H9 (cell line): Measurements from ENCODE around the gene SYT3. TPM values are rescaled to one million over a fixed set of nuclear protein-coding genes. Genes with fewer than 3 reads are reported as not detected.

Experiments used
- DNase-seq: peaks from one replicate; pipeline ENCODE4 v3.0.0-alpha.2; 2017
- H2AFZ ChIP-seq: one replicate; pipeline ENCODE4 v1.6.1; 2013; ENCODE audit warnings: mild to moderate bottlenecking, low read length, control low read depth, moderate library complexity
- H2AK5ac ChIP-seq: 2 replicates; pipeline ENCODE4 v1.6.1; 2013; ENCODE audit warnings: low read length, control low read depth, mixed read lengths; ENCODE audit not compliant: insufficient read length
- H2BK120ac ChIP-seq: one replicate; pipeline ENCODE4 v1.6.1; 2013; ENCODE audit warnings: low read depth, mild to moderate bottlenecking, low read length, control low read depth, inconsistent platforms; ENCODE audit not compliant: poor library complexity, severe bottlenecking
- H2BK12ac ChIP-seq: 2 replicates; pipeline ENCODE4 v1.6.1; 2013; ENCODE audit warnings: low read length, control low read depth, mixed read lengths, low read depth; ENCODE audit not compliant: insufficient read length
- H2BK15ac ChIP-seq: 2 replicates; pipeline ENCODE4 v1.6.1; 2013; ENCODE audit warnings: low read depth, low read length, control low read depth
- H2BK20ac ChIP-seq: one replicate; pipeline ENCODE4 v1.6.1; 2013; ENCODE audit warnings: low read depth, mild to moderate bottlenecking, low read length, control low read depth, inconsistent platforms; ENCODE audit not compliant: poor library complexity, severe bottlenecking
- H2BK5ac ChIP-seq: 2 replicates; pipeline ENCODE4 v1.6.1; 2013; ENCODE audit warnings: low read length, control low read depth, mixed read lengths; ENCODE audit not compliant: insufficient read length
- H3K14ac ChIP-seq: 2 replicates; pipeline ENCODE4 v1.6.1; 2013; ENCODE audit warnings: low read length, control low read depth; ENCODE audit not compliant: insufficient read depth
- H3K18ac ChIP-seq: 2 replicates; pipeline ENCODE4 v1.6.1; 2013; ENCODE audit warnings: low read depth, mild to moderate bottlenecking, mixed read lengths, low read length, control low read depth; ENCODE audit not compliant: insufficient read length
- H3K23ac ChIP-seq: 2 replicates; pipeline ENCODE4 v1.6.1; 2013; ENCODE audit warnings: low read length, control low read depth, mixed read lengths, low read depth; ENCODE audit not compliant: insufficient read length
- H3K23me2 ChIP-seq: 2 replicates; pipeline ENCODE4 v1.6.1; 2013; ENCODE audit warnings: low read depth, mild to moderate bottlenecking, mixed read lengths, low read length, control low read depth; ENCODE audit not compliant: insufficient read length, poor library complexity, severe bottlenecking
- H3K27ac ChIP-seq: 2 replicates; pipeline ENCODE4 v1.5.1; 2013; ENCODE audit warnings: low read length, control low read depth, mixed read lengths, low read depth; ENCODE audit not compliant: insufficient read length
- H3K27me3 ChIP-seq: 2 replicates; pipeline ENCODE4 v1.6.1; 2013; ENCODE audit warnings: low read length, control low read depth, inconsistent platforms; ENCODE audit not compliant: insufficient read depth
- H3K4ac ChIP-seq: 2 replicates; pipeline ENCODE4 v1.6.1; 2013; ENCODE audit warnings: low read depth, mild to moderate bottlenecking, control low read depth, inconsistent platforms, low read length, moderate library complexity
- H3K4me1 ChIP-seq: 2 replicates; pipeline ENCODE4 v1.6.1; 2013; ENCODE audit warnings: low read length, control low read depth, inconsistent platforms; ENCODE audit not compliant: insufficient read depth
- H3K4me2 ChIP-seq: 2 replicates; pipeline ENCODE4 v1.6.1; 2013; ENCODE audit warnings: low read length, control low read depth, mixed read lengths; ENCODE audit not compliant: insufficient read length, insufficient read depth
- H3K56ac ChIP-seq: 2 replicates; pipeline ENCODE4 v1.6.1; 2013; ENCODE audit warnings: low read depth, mild to moderate bottlenecking, mixed read lengths, low read length, control low read depth; ENCODE audit not compliant: insufficient read length
- H3K79me1 ChIP-seq: 2 replicates; pipeline ENCODE4 v1.6.1; 2013; ENCODE audit warnings: low read depth, mild to moderate bottlenecking, moderate library complexity, low read length, control low read depth, inconsistent platforms; ENCODE audit not compliant: insufficient read depth, poor library complexity, severe bottlenecking
- H3K79me2 ChIP-seq: 2 replicates; pipeline ENCODE4 v1.6.1; 2013; ENCODE audit warnings: low read length, control low read depth, inconsistent platforms; ENCODE audit not compliant: insufficient read depth
- H3K9ac ChIP-seq: 2 replicates; pipeline ENCODE4 v1.6.1; 2013; ENCODE audit warnings: low read length, control low read depth, mixed read lengths; ENCODE audit not compliant: insufficient read length; ENCODE audit errors: extremely low read depth
- H3K9me3 ChIP-seq: one replicate; pipeline ENCODE4 v1.6.1; 2013; ENCODE audit warnings: low read depth, low read length, inconsistent platforms; ENCODE audit not compliant: control insufficient read depth
- H3T11ph ChIP-seq: one replicate; pipeline ENCODE4 v1.6.1; 2013; ENCODE audit warnings: mild to moderate bottlenecking, low read length, control low read depth, inconsistent platforms
- H4K20me1 ChIP-seq: one replicate; pipeline ENCODE4 v1.6.1; 2013; ENCODE audit not compliant: control insufficient read depth, insufficient read length, insufficient read depth
- H4K5ac ChIP-seq: 2 replicates; pipeline ENCODE4 v1.6.1; 2013; ENCODE audit warnings: low read depth, mild to moderate bottlenecking, mixed read lengths, low read length, control low read depth; ENCODE audit not compliant: insufficient read length
- H4K8ac ChIP-seq: replicated peaks from 2 replicates; pipeline ENCODE4 v1.6.1; 2013; ENCODE audit warnings: low read length, control low read depth, mixed read lengths, low read depth; ENCODE audit not compliant: insufficient read length
- H4K91ac ChIP-seq: 2 replicates; pipeline ENCODE4 v1.6.1; 2013; ENCODE audit warnings: low read depth, mild to moderate bottlenecking, moderate library complexity, mixed read lengths, low read length, control low read depth; ENCODE audit not compliant: insufficient read length
- H3K27ac Mint-ChIP-seq, 3 experiments: 2 replicates in 2 of 3; 3 replicates in 1 of 3; pipeline ENCODE4 v1.8.0; 2020 to 2021; ENCODE audit warnings: mixed read lengths in 3 of 3, mild to moderate bottlenecking in 1 of 3, moderate library complexity in 1 of 3
- H3K27me3 Mint-ChIP-seq: 2 replicates; pipeline ENCODE4 v1.8.0; 2021; ENCODE audit warnings: low read depth, mild to moderate bottlenecking, moderate library complexity, mixed read lengths
- H3K36me3 Mint-ChIP-seq, 3 experiments: 2 replicates in 2 of 3; 3 replicates in 1 of 3; pipeline ENCODE4 v1.8.0; 2020 to 2021; ENCODE audit warnings: low read depth in 3 of 3, mixed read lengths in 3 of 3; ENCODE audit not compliant: insufficient read depth in 1 of 3
- H3K4me1 Mint-ChIP-seq, 2 experiments: 2 replicates each; pipeline ENCODE4 v1.8.0; 2020; ENCODE audit warnings: mixed read lengths in 2 of 2
- H3K4me3 Mint-ChIP-seq, 2 experiments: 2 replicates in 1 of 2; 3 replicates in 1 of 2; pipeline ENCODE4 v1.8.0; 2020 to 2021; ENCODE audit warnings: mild to moderate bottlenecking in 2 of 2, mixed read lengths in 2 of 2, moderate library complexity in 1 of 2
- H3K9me3 Mint-ChIP-seq, 2 experiments: 2 replicates in 1 of 2; 3 replicates in 1 of 2; pipeline ENCODE4 v1.8.0; 2020; ENCODE audit warnings: mild to moderate bottlenecking in 2 of 2, mixed read lengths in 2 of 2, moderate library complexity in 1 of 2
- CTCF ChIP-seq: fragments of 200-600 bp; sonication (generic); conservative IDR thresholded peaks from 3 replicates; pipeline ENCODE4 v1.8.0; 2021; ENCODE audit warnings: antibody characterized with exemption, mild to moderate bottlenecking
- WGBS: extraction: QIAGEN DNeasy Blood & Tissue Kit; methylation state at CpG from one replicate; pipeline ENCODE4 v1.1.7; 2013; ENCODE audit warnings: missing lambda C conversion rate, low lambda C conversion rate, mixed read lengths; ENCODE audit not compliant: insufficient read length; ENCODE audit errors: extremely low coverage; 5-methylcytosine and 5-hydroxymethylcytosine counted together
- total RNA-seq: library from RNA; stranded (reverse); gene quantifications from 2 replicates; pipeline ENCODE4 v1.2.1, GENCODE V29; 2021

The SYT3 gene
- total RNA-seq, 1 experiment from 2014 or later: 3.1 TPM

- no peaks in the 10 kb centered on the region; the same call in 1 of the 2 replicates for H3K27me3 ChIP-seq
- H4K20me1 ChIP-seq: no peaks in the 10 kb centered on the region
- no peaks in the 10 kb centered on the region for H3K79me1 ChIP-seq
- H3K4me2 ChIP-seq: no peak overlapping the region
- no CpG with 5 or more reads among the region's 9 CpGs for WGBS
- no peaks in the 10 kb centered on the region for H3K4me1 Mint-ChIP-seq
- no peak overlapping the region for H2BK12ac ChIP-seq
- no peaks in the 10 kb centered on the region for H3K79me2 ChIP-seq
- DNase-seq: no peak
- H3K56ac ChIP-seq: no peak overlapping the region
- H3K27ac ChIP-seq: no peak overlapping the region
- no peak overlapping the region for H3K4ac ChIP-seq
- H2BK120ac ChIP-seq: no peak overlapping the region
- H3K4me1 ChIP-seq: no peaks in the 10 kb centered on the region
- no peak overlapping the region for H3T11ph ChIP-seq
- no peaks in the 10 kb centered on the region for H3K9me3 ChIP-seq
- no peak overlapping the region for H4K91ac ChIP-seq
- no peak overlapping the region for H3K14ac ChIP-seq
- peaks cover 7 to 8% of the 10 kb centered on the region in 2 experiments; a peak in 3 of 5 replicates for H3K9me3 Mint-ChIP-seq
- no peak overlapping the region for H4K8ac ChIP-seq
- H3K23me2 ChIP-seq: no peaks in the 10 kb centered on the region
- H3K9ac ChIP-seq: no peak overlapping the region
- H3K18ac ChIP-seq: no peak overlapping the region
- H2BK5ac ChIP-seq: no peak overlapping the region
- H2BK20ac ChIP-seq: no peak overlapping the region
- no peak overlapping the region for H2AK5ac ChIP-seq
- no peak overlapping the region for H3K23ac ChIP-seq
- no peak for TF ChIP-seq CTCF
- H3K4me3 Mint-ChIP-seq: no peak overlapping the region
- H2BK15ac ChIP-seq: no peak overlapping the region
- peaks cover 36% of the 10 kb centered on the region for H3K27me3 Mint-ChIP-seq
- H3K36me3 Mint-ChIP-seq: no peaks in the 10 kb centered on the region
- H4K5ac ChIP-seq: no peak overlapping the region
- no peak overlapping the region for H2AFZ ChIP-seq
- H3K27ac Mint-ChIP-seq: no peak overlapping the region
These were observed 40.3 kb downstream of the SYT3 start for GRCh38 chr19:50599427-50599826.
